ENCODE data around the gene PRSS12.

DNA sequence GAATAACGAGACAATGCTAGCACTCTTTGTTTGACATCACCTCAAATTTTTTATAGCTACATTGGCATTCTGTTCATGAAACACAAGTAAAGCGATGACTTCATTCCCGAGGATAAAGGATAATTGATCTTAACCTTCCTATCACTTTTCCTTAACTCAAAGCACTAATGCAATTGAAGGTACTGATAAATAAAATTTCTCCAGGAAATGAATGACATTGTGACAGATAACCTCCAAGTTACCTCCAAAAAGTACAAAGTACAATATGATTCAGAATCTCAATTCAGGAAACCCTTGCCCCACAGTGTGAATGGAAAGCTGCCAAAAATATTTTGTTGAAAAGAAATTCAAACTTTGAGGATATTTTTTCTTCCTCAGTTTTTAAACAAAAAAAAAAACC, 1.8 kb downstream of the PRSS12 start:
- TF ChIP-seq, protein P1, sequence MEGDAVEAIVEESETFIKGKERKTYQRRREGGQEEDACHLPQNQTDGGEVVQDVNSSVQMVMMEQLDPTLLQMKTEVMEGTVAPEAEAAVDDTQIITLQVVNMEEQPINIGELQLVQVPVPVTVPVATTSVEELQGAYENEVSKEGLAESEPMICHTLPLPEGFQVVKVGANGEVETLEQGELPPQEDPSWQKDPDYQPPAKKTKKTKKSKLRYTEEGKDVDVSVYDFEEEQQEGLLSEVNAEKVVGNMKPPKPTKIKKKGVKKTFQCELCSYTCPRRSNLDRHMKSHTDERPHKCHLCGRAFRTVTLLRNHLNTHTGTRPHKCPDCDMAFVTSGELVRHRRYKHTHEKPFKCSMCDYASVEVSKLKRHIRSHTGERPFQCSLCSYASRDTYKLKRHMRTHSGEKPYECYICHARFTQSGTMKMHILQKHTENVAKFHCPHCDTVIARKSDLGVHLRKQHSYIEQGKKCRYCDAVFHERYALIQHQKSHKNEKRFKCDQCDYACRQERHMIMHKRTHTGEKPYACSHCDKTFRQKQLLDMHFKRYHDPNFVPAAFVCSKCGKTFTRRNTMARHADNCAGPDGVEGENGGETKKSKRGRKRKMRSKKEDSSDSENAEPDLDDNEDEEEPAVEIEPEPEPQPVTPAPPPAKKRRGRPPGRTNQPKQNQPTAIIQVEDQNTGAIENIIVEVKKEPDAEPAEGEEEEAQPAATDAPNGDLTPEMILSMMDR (IDR thresholded peaks at IDR 0.05), result no peak
- TF ChIP-seq POLR2AphosphoS5 (IDR thresholded peaks at IDR 0.05), result no peak

All from esophagus muscularis mucosa (tissue), 3 donors.